K562 (cell line): ENCODE results near the gene ATP6V0A1. TPM values are rescaled to one million over a fixed set of nuclear protein-coding genes. Genes with fewer than 3 reads are reported as not detected.

Experiments
- BRD4 ChIP-seq: fragments of 200-600 bp; sonication (generic); IDR thresholded peaks from 2 replicates; pipeline ENCODE4 v1.6.1; 2017; ENCODE audit warnings: inconsistent platforms
- EGR1 ChIP-seq: fragments of 450-650 bp; conservative IDR thresholded peaks from 2 replicates; pipeline ENCODE4 v1.6.1; 2017; ENCODE audit warnings: mild to moderate bottlenecking
- ELF4 ChIP-seq: fragments of 450-650 bp; formaldehyde crosslinking; IDR thresholded peaks from 2 replicates; pipeline ENCODE4 v1.4.0; 2022; ENCODE audit warnings: missing genetic modification characterization
- ETV1 ChIP-seq: fragments of 450-650 bp; conservative IDR thresholded peaks from 2 replicates; pipeline ENCODE4 v1.6.1; 2016; ENCODE audit warnings: missing genetic modification characterization, control low read depth, low read depth, missing compliant biosample characterization
- MEF2A ChIP-seq: IDR thresholded peaks from 2 replicates; pipeline ENCODE4 v1.6.1; 2011; ENCODE audit warnings: low read depth, mild to moderate bottlenecking, low read length, moderate library complexity; ENCODE audit not compliant: control insufficient read depth
- PKNOX1 ChIP-seq: fragments of 450-650 bp; IDR thresholded peaks from 2 replicates; pipeline ENCODE4 v1.6.1; 2016
- SRF ChIP-seq, 2 experiments: fragments of 250-450, 450-650 bp in 1 of 2; sonication (Bioruptor Pico) in 1 of 2; sonication (generic) in 1 of 2; formaldehyde crosslinking; IDR thresholded peaks; 2 replicates each; pipeline versions ENCODE4 v1.5.0 to v1.5.1; 2020 to 2022; ENCODE audit warnings: mild to moderate bottlenecking in 1 of 2, missing genetic modification reagents in 1 of 2
- U2AF1 ChIP-seq: fragments of 200-400 bp; formaldehyde crosslinking; optimal IDR thresholded peaks from 2 replicates; pipeline ENCODE3; 2017; ENCODE audit warnings: mild to moderate bottlenecking, low read depth, low read length, moderate library complexity
- ZNF263 ChIP-seq: sonication (generic); formaldehyde crosslinking; IDR thresholded peaks from 2 replicates; pipeline ENCODE4 v1.8.0; 2022; ENCODE audit warnings: mild to moderate bottlenecking, missing genetic modification reagents, borderline replicate concordance
- polyA plus RNA-seq, 8 experiments: library from polyadenylated mRNA; depleted of rRNA in 4 of 8; stranded (reverse) in 5 of 8; unstranded in 3 of 8; fragments of >200 nt; fragmentation: Nextera tagmentation in 2 of 8; fragmentation: Illumina TruSeq in 1 of 8; extraction: Ambion mirVana in 2 of 8; extraction: Trizol in 1 of 8; gene quantifications; 2 replicates each; pipeline versions ENCODE4 v1.2.1 to v1.2.3, GENCODE V29; 2011 to 2014; ENCODE audit warnings: inconsistent platforms in 1 of 8, missing spikeins in 1 of 8
- total RNA-seq, 7 experiments: library from RNA; depleted of rRNA in 6 of 7; stranded (reverse); fragments of >200 nt in 6 of 7; fragmentation: Illumina TruSeq in 2 of 7; extraction: Trizol in 2 of 7; gene quantifications; 2 replicates each; pipeline versions ENCODE4 v1.2.1 to v1.2.3, GENCODE V29; 2011 to 2021; ENCODE audit warnings: low replicate concordance in 1 of 7
- TF ChIP-seq, protein P1 (sequence below): fragments of 450-650 bp; IDR thresholded peaks from 2 replicates; pipeline ENCODE4 v1.6.1; 2016; ENCODE audit warnings: mild to moderate bottlenecking
- TF ChIP-seq, protein P2 (sequence below): fragments of 250-450 bp; sonication (Bioruptor Pico); IDR thresholded peaks from 2 replicates; pipeline ENCODE4 v1.4.0; 2020; ENCODE audit warnings: mild to moderate bottlenecking, moderate library complexity

ATP6V0A1 gene
- total and polyA plus RNA-seq, 9 of the 15 experiments (the other 6 are each of a cell fraction or from before 2014, with no cell fraction given): 11.8 to 158 (median 75.5) TPM

DNA sequence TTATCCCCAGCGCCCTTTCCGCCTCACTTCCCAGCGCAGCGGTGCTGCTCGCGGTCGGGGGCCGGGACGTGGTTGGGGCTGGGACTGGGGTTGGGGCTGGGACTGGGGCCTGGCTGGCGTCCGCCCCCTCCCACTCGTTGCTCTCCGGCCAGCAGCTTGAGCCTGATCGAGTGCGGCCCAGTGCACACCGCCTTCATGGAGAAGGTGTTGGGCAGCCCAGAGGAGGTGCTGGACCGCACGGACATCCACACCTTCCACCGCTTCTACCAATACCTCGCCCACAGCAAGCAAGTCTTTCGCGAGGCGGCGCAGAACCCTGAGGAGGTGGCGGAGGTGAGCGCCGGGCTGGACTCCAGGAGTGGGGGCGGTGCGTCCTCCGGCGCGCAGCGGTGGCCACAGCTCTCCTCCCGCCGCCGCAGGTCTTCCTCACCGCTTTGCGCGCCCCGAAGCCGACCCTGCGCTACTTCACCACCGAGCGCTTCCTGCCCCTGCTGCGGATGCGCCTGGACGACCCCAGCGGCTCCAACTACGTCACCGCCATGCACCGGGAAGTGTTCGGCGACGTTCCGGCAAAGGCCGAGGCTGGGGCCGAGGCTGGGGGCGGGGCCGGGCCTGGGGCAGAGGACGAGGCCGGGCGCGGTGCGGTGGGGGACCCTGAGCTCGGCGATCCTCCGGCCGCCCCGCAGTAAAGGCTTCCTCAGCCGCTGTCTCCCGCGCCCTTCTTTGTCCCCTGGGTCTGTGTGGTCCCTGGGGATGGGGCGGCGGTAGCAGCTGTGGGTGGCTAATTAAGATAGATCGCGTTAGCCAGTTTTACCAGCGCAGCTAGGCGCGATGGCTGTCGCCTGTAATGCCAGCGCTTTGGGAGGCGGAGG is 95.8 kb downstream of the ATP6V0A1 start (continued):
- TF ChIP-seq, protein P1, sequence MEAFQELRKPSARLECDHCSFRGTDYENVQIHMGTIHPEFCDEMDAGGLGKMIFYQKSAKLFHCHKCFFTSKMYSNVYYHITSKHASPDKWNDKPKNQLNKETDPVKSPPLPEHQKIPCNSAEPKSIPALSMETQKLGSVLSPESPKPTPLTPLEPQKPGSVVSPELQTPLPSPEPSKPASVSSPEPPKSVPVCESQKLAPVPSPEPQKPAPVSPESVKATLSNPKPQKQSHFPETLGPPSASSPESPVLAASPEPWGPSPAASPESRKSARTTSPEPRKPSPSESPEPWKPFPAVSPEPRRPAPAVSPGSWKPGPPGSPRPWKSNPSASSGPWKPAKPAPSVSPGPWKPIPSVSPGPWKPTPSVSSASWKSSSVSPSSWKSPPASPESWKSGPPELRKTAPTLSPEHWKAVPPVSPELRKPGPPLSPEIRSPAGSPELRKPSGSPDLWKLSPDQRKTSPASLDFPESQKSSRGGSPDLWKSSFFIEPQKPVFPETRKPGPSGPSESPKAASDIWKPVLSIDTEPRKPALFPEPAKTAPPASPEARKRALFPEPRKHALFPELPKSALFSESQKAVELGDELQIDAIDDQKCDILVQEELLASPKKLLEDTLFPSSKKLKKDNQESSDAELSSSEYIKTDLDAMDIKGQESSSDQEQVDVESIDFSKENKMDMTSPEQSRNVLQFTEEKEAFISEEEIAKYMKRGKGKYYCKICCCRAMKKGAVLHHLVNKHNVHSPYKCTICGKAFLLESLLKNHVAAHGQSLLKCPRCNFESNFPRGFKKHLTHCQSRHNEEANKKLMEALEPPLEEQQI: no peak
- TF ChIP-seq ZNF263 (CRISPR knock-in tag) (0 out of 2 replicates have a peak, but pooled peaks have one; percentile 34), PKNOX1 (no peak), U2AF1 (no peak), EGR1 (peak; percentile 82), ETV1 (0 out of 2 replicates have a peak, but pooled peaks have one; percentile 15), BRD4 (peak; percentile 30; the same call in 1 of the 2 replicates), SRF (CRISPR knock-in tag; IDR thresholded peaks at IDR 0.05) (0 out of 4 replicates have a peak, but pooled peaks of 1 of the 2 experiments have one; percentile 20), ELF4 (0 out of 2 replicates have a peak, but pooled peaks have one; percentile 7), MEF2A (no peak)
- TF ChIP-seq, protein P2, sequence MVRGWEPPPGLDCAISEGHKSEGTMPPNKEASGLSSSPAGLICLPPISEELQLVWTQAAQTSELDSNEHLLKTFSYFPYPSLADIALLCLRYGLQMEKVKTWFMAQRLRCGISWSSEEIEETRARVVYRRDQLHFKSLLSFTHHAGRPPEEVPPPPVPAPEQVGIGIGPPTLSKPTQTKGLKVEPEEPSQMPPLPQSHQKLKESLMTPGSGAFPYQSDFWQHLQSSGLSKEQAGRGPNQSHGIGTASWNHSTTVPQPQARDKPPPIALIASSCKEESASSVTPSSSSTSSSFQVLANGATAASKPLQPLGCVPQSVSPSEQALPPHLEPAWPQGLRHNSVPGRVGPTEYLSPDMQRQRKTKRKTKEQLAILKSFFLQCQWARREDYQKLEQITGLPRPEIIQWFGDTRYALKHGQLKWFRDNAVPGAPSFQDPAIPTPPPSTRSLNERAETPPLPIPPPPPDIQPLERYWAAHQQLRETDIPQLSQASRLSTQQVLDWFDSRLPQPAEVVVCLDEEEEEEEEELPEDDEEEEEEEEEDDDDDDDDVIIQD (CRISPR knock-in tag): no peak
